Astrocyte (in vitro differentiated cells and primary cell): ENCODE results near the gene LSM12. TPM values are rescaled to one million over a fixed set of nuclear protein-coding genes. Genes with fewer than 3 reads are reported as not detected.

Experiments used
- DNase-seq: peaks from one replicate; pipeline ENCODE4 v3.0.0-alpha.2; 2010; ENCODE audit warnings: low read depth
- FAIRE-seq: peaks from 2 replicates; lab custom pipeline; 2011; peaks lifted over from hg19 to GRCh38; lab: Jason Lieb, UNC
- H2AFZ ChIP-seq: 2 replicates; pipeline ENCODE4 v1.6.0; 2012; ENCODE audit warnings: low read depth, low read length, inconsistent platforms
- H3K27ac ChIP-seq: 2 replicates; pipeline ENCODE4 v1.5.1; 2011; ENCODE audit warnings: low read depth, low read length, inconsistent platforms
- H3K27me3 ChIP-seq: 2 replicates; pipeline ENCODE4 v1.6.0; 2011; ENCODE audit warnings: low read length, inconsistent platforms; ENCODE audit not compliant: insufficient read depth
- H3K36me3 ChIP-seq: 2 replicates; pipeline ENCODE4 v1.5.1; 2011; ENCODE audit warnings: low read length, inconsistent platforms; ENCODE audit not compliant: insufficient read depth
- H3K4me1 ChIP-seq: 2 replicates; pipeline ENCODE4 v1.5.1; 2011; ENCODE audit warnings: low read length, inconsistent platforms; ENCODE audit not compliant: insufficient read depth
- H3K4me2 ChIP-seq: 2 replicates; pipeline ENCODE4 v1.6.0; 2012; ENCODE audit warnings: low read length, inconsistent platforms
- H3K4me3 ChIP-seq: 2 replicates; pipeline ENCODE4 v1.5.1; 2011; ENCODE audit warnings: low read depth, mild to moderate bottlenecking, low read length, inconsistent platforms; ENCODE audit not compliant: insufficient read depth
- H3K79me2 ChIP-seq: 2 replicates; pipeline ENCODE4 v1.6.0; 2012; ENCODE audit warnings: mild to moderate bottlenecking, low read length, inconsistent platforms; ENCODE audit not compliant: insufficient read depth
- H3K9ac ChIP-seq: 2 replicates; pipeline ENCODE4 v1.6.0; 2012; ENCODE audit warnings: mild to moderate bottlenecking, low read length, inconsistent platforms
- H3K9me3 ChIP-seq: 2 replicates; pipeline ENCODE4 v1.5.1; 2012; ENCODE audit warnings: low read depth, mild to moderate bottlenecking, low read length, inconsistent platforms; ENCODE audit not compliant: insufficient read depth
- H4K20me1 ChIP-seq: 2 replicates; pipeline ENCODE4 v1.6.0; 2012; ENCODE audit warnings: low read length, inconsistent platforms; ENCODE audit not compliant: insufficient read depth
- H3K27ac Mint-ChIP-seq: one replicate; pipeline ENCODE4 v1.8.0; 2021; ENCODE audit warnings: mild to moderate bottlenecking, mixed read lengths; ENCODE audit not compliant: unreplicated experiment
- H3K27me3 Mint-ChIP-seq: one replicate; pipeline ENCODE4 v1.8.0; 2021; ENCODE audit warnings: low read depth, mixed read lengths; ENCODE audit not compliant: unreplicated experiment
- H3K36me3 Mint-ChIP-seq: one replicate; pipeline ENCODE4 v1.8.0; 2021; ENCODE audit warnings: low read depth, mixed read lengths; ENCODE audit not compliant: unreplicated experiment
- H3K4me1 Mint-ChIP-seq: one replicate; pipeline ENCODE4 v1.8.0; 2021; ENCODE audit warnings: low read depth, mixed read lengths; ENCODE audit not compliant: unreplicated experiment
- H3K4me3 Mint-ChIP-seq: one replicate; pipeline ENCODE4 v1.8.0; 2021; ENCODE audit warnings: mild to moderate bottlenecking, moderate library complexity, mixed read lengths; ENCODE audit not compliant: unreplicated experiment
- H3K9me3 Mint-ChIP-seq: one replicate; pipeline ENCODE4 v1.8.0; 2021; ENCODE audit warnings: mild to moderate bottlenecking, mixed read lengths; ENCODE audit not compliant: unreplicated experiment
- EZH2 ChIP-seq: IDR thresholded peaks from 2 replicates; pipeline ENCODE4 v1.6.1; 2012; ENCODE audit warnings: mild to moderate bottlenecking, low read length, inconsistent platforms; ENCODE audit not compliant: insufficient read depth
- total RNA-seq: library from RNA; stranded (reverse); gene quantifications from 2 replicates; pipeline ENCODE4 v1.2.1, GENCODE V29; 2021
- TF ChIP-seq, protein P1 (sequence below): IDR thresholded peaks from 2 replicates; pipeline ENCODE4 v1.5.1; 2011; ENCODE audit warnings: low read depth, mild to moderate bottlenecking, inconsistent platforms, low read length, moderate library complexity; ENCODE audit not compliant: insufficient read depth

Gene LSM12
- total RNA-seq, 1 donor from 2014 or later = 90.5 TPM

DNA sequence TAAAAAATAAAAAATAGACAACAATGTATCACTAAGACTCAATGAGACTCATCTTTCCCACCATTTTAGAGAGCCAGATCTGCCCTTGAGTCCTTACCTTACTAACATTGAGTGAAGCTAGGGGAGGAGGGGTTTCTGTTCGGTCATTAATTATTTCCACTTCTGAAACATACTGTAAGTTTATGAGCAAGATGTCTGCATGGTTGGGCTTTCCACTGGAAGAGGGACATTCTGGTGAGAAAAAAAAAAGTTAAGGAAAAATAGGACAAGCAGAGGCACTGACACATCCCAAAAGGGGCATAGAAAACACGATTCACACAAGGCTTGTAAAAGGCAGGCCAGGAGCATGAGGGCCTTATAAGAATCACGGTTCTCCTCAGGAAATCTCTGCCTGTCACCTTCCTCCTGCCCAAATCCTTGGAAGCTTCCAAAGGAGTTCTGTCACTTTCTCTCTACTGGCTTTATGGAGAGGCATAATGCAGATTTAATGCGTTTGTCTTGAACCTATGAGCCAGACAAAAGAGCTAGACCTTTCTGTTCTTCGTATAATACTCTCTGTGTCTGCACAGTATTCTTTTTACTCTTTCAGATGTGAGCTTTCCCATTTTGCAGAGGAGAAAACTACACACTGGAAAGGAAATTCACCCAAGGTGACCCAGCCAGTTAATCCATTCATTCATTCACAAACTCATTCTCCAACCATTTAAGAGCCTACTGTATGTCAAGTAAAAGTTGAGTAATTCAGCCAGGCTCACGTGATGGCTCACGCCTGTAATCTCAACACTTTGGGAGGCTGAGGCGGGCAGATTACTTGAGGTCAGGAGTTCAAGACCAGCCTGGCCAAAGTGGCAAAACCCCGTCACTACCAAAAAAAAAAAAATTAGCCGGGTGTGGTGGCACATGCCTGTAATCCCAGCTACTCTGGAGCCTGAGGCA, 2.5 kb downstream of the LSM12 start:
- H3K4me3 ChIP-seq = no peak overlapping the region
- no peak overlapping the region for H2AFZ ChIP-seq
- Mint-ChIP-seq H3K27ac (peak overlapping the region; percentile 78), H3K9me3 (no peaks in the 10 kb centered on the region), H3K27me3 (no peaks in the 10 kb centered on the region), H3K36me3 (peaks cover 18% of the 10 kb centered on the region), H3K4me3 (peak overlapping the region; percentile 61), H3K4me1 (peaks cover 29% of the 10 kb centered on the region)
- FAIRE-seq (no peak), DNase-seq (no peak)
- H3K79me2 ChIP-seq = peaks cover 79% of the 10 kb centered on the region
- no peaks in the 10 kb centered on the region for H3K9me3 ChIP-seq
- peak overlapping the region; percentile 11 for H3K4me2 ChIP-seq
- no peak overlapping the region for H3K9ac ChIP-seq
- H3K36me3 ChIP-seq = peaks cover 20% of the 10 kb centered on the region
- TF ChIP-seq EZH2 = no peak
- peaks cover 66% of the 10 kb centered on the region for H4K20me1 ChIP-seq
- H3K27ac ChIP-seq = no peak overlapping the region
- no peaks in the 10 kb centered on the region for H3K27me3 ChIP-seq
- H3K4me1 ChIP-seq = no peaks in the 10 kb centered on the region

DNA sequence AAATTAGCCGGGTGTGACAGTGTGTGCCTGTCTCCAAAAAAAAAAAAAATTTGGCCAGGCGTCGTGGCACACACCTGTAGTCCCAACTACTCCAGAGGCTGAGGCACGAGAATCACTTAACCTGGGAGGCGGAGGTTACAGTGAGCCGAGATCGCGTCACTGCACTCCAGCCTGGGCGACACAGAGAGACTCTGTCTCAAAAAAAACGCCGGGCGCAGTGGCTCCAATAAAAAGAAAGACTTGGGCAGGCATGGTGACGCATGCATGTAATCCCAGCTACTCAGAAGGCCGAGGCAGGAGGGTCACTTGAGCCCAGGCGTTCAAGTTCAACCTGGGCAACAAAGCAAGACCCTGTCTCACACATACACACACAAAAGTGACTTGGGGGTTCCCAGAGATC, 3.6 kb downstream of the LSM12 start:
- Histone ChIP-seq H3K9ac (no peak overlapping the region), H3K79me2 (peaks cover 87% of the 10 kb centered on the region), H3K27ac (no peak overlapping the region), H3K9me3 (no peaks in the 10 kb centered on the region), H3K4me2 (no peak overlapping the region), H3K4me3 (no peak overlapping the region), H3K27me3 (no peaks in the 10 kb centered on the region), H4K20me1 (peaks cover 74% of the 10 kb centered on the region), H3K36me3 (peaks cover 25% of the 10 kb centered on the region), H3K4me1 (no peaks in the 10 kb centered on the region), H2AFZ (no peak overlapping the region)
- no peaks in the 10 kb centered on the region for H3K27me3 Mint-ChIP-seq
- H3K27ac Mint-ChIP-seq = no peak overlapping the region
- no peaks in the 10 kb centered on the region for H3K9me3 Mint-ChIP-seq
- H3K4me3 Mint-ChIP-seq = peak overlapping the region; percentile 61
- FAIRE-seq (no peak), DNase-seq (no peak)
- H3K36me3 Mint-ChIP-seq = peaks cover 21% of the 10 kb centered on the region
- no peak for TF ChIP-seq EZH2
- TF ChIP-seq, protein P1, sequence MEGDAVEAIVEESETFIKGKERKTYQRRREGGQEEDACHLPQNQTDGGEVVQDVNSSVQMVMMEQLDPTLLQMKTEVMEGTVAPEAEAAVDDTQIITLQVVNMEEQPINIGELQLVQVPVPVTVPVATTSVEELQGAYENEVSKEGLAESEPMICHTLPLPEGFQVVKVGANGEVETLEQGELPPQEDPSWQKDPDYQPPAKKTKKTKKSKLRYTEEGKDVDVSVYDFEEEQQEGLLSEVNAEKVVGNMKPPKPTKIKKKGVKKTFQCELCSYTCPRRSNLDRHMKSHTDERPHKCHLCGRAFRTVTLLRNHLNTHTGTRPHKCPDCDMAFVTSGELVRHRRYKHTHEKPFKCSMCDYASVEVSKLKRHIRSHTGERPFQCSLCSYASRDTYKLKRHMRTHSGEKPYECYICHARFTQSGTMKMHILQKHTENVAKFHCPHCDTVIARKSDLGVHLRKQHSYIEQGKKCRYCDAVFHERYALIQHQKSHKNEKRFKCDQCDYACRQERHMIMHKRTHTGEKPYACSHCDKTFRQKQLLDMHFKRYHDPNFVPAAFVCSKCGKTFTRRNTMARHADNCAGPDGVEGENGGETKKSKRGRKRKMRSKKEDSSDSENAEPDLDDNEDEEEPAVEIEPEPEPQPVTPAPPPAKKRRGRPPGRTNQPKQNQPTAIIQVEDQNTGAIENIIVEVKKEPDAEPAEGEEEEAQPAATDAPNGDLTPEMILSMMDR = no peak
- peaks cover 29% of the 10 kb centered on the region for H3K4me1 Mint-ChIP-seq

DNA sequence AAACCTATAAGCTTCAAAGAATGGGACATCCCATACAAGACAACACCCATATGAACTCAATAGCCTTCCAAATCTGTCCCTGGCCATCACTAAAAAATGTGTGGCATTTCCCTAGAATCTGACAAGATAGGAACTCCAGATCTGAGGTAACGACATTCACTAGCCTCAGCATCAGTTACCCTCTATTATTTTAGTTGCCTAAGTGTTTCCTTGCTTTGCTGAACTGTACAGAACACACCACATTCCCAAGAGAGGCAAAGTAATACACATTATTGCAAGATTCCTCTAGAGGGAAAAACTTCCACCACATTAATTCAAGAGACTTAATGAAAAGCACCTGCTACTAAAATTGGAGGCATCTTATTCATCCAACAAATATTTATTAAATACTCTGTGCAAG, 5.0 kb downstream of the LSM12 start:
- peak overlapping the region; percentile 25 for H3K4me3 Mint-ChIP-seq
- H3K4me1 Mint-ChIP-seq = peaks cover 27% of the 10 kb centered on the region
- no peaks in the 10 kb centered on the region for H3K4me1 ChIP-seq
- peaks cover 21% of the 10 kb centered on the region for H3K36me3 Mint-ChIP-seq
- H3K27ac ChIP-seq = no peak overlapping the region
- no peak overlapping the region for H3K27ac Mint-ChIP-seq
- H3K4me2 ChIP-seq = no peak overlapping the region
- H2AFZ ChIP-seq = no peak overlapping the region
- peaks cover 82% of the 10 kb centered on the region for H4K20me1 ChIP-seq
- no peaks in the 10 kb centered on the region for H3K27me3 ChIP-seq
- H3K36me3 ChIP-seq = peaks cover 25% of the 10 kb centered on the region
- H3K27me3 Mint-ChIP-seq = no peaks in the 10 kb centered on the region
- TF ChIP-seq, protein P1 = no peak
- TF ChIP-seq EZH2 = no peak
- no peak overlapping the region for H3K9ac ChIP-seq
- no peak overlapping the region for H3K4me3 ChIP-seq
- no peaks in the 10 kb centered on the region for H3K9me3 ChIP-seq
- H3K79me2 ChIP-seq = peaks cover 93% of the 10 kb centered on the region
- DNase-seq = no peak
- no peaks in the 10 kb centered on the region for H3K9me3 Mint-ChIP-seq
- FAIRE-seq = peak; percentile 13
